ENCODE measurements around the gene SDR39U1.
A peak's percentile ranks its signal among the peaks of the same experiment; 100 is the strongest.

The SDR39U1 gene

DNA sequence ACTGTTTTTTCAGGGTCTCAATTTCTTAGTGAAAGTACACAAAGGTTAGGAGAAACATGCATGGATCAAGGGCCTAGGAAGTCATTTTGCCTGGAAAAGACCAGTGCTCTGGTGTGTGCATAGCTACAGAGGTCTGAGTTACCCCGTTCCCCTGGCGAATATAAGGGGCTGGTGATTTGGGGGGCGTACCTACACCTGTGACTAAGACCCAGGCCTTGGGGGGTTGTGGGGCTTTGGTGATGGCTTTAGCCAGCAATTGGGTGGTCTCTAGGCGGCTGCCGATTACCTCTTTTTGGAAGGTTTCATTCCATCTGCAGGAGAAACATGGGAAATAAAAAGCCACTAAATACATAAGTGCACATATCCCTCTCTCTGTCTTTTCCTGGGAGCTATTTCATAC lies 1.1 kb downstream of the SDR39U1 start:
- peaks cover 6% of the 10 kb centered on the region for H3K4me1 ChIP-seq (ENCODE audit: insufficient read depth, poor library complexity, severe bottlenecking)
- peak overlapping the region; percentile 62 for H3K4me3 ChIP-seq (ENCODE audit: severe bottlenecking)
- no peaks in the 10 kb centered on the region for H3K9me3 ChIP-seq (ENCODE audit: severe bottlenecking)
- H3K27ac ChIP-seq (ENCODE audit: poor library complexity, severe bottlenecking) = peak overlapping the region; percentile 87
- no peaks in the 10 kb centered on the region for H3K27me3 ChIP-seq (ENCODE audit: insufficient read depth, poor library complexity, severe bottlenecking)
- H3K36me3 ChIP-seq (ENCODE audit: low read depth) = peaks cover 51% of the 10 kb centered on the region
- ATAC-seq (ENCODE audit: low read depth) (no peak), DNase-seq (ENCODE audit: low spot score) (no peak)
- TF ChIP-seq, protein P1, sequence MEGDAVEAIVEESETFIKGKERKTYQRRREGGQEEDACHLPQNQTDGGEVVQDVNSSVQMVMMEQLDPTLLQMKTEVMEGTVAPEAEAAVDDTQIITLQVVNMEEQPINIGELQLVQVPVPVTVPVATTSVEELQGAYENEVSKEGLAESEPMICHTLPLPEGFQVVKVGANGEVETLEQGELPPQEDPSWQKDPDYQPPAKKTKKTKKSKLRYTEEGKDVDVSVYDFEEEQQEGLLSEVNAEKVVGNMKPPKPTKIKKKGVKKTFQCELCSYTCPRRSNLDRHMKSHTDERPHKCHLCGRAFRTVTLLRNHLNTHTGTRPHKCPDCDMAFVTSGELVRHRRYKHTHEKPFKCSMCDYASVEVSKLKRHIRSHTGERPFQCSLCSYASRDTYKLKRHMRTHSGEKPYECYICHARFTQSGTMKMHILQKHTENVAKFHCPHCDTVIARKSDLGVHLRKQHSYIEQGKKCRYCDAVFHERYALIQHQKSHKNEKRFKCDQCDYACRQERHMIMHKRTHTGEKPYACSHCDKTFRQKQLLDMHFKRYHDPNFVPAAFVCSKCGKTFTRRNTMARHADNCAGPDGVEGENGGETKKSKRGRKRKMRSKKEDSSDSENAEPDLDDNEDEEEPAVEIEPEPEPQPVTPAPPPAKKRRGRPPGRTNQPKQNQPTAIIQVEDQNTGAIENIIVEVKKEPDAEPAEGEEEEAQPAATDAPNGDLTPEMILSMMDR (IDR thresholded peaks at IDR 0.05; ENCODE audit: poor library complexity, severe bottlenecking) = no peak

DNA sequence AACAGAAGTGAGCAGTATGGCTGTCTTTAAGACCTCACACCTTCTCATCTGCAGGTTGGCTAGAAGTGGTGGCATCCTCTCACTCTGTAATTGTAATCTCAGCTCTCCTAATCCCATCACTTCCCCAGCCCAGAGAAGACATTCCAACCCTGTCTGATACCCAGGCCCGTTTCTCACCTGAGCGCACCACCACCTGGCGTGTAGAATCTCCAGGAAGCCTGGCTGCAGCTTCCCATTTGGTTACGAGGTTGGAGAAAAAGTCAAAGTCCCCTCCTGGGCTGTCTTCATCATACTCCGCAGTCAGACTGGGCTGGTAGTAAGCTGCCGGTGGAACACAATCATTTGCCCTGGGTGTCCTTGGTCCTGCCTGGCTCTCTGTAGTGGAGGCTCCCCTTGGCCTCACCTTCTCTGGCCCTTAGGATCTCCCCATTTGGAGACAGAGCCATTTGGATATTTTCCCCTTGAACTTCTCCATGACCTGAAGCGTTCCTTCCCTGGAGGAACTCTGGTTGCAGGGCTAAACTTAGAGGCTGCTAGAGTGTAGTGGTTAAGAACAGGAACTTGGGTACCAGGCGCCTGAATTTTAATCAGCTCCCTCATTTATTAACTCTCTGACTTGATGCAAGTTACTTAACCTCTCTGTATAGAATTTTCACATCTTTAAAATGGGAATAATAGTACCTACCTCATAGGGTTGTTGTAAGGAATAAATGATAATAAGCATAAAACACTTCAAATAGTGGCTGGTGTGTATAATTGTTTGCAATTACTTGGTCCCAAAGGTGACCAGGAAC lies 1.8 kb downstream of the SDR39U1 start:
- TF ChIP-seq, protein P1 (IDR thresholded peaks at IDR 0.05; ENCODE audit: poor library complexity, severe bottlenecking) = no peak
- Histone ChIP-seq H3K4me3 (ENCODE audit: severe bottlenecking) (no peak overlapping the region), H3K27ac (ENCODE audit: poor library complexity, severe bottlenecking) (no peak overlapping the region), H3K4me1 (ENCODE audit: insufficient read depth, poor library complexity, severe bottlenecking) (peaks cover 6% of the 10 kb centered on the region), H3K27me3 (ENCODE audit: insufficient read depth, poor library complexity, severe bottlenecking) (no peaks in the 10 kb centered on the region), H3K36me3 (ENCODE audit: low read depth) (peaks cover 57% of the 10 kb centered on the region), H3K9me3 (ENCODE audit: severe bottlenecking) (no peaks in the 10 kb centered on the region)
- no peak for ATAC-seq (ENCODE audit: low read depth)
- DNase-seq (ENCODE audit: low spot score) = no peak

DNA sequence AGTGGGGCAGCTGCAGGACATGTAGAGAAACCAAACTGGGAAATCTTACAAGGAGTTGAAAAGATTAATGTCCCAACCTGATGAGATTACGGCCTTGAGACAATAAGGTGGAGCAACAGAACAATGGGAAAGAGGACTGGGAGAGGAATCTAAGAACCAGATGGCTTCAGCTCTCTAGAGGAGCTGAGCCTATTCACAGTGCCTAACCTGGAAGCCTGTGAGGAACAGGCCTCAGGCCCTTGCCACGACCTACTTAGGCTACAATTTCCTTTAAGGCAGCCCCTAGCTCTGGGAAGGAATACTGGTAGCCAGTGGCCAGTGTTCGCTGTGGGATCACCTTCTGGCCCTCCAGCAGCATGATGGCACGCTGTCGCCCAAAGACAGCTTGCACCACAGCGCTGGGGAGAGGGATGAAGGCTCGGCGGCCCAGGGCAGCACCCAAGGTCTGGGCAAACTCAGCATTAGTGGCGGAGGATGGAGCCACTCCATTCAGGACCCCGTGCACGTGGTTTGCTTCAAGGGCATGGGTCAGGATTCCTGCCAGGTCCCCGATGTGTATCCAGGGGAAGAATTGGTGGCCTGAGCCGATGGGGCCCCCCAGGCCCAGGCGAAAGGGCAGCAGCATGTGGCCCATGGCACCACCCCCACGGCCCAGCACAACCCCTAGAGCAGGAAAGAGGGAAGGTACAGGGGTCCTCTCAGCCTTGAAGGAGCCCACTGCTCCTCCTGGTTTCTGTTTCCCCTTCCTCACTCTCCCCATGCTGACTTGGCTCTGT lies 2.6 kb downstream of the SDR39U1 start:
- H3K9me3 ChIP-seq (ENCODE audit: severe bottlenecking) = no peaks in the 10 kb centered on the region
- peaks cover 59% of the 10 kb centered on the region for H3K36me3 ChIP-seq (ENCODE audit: low read depth)
- no peaks in the 10 kb centered on the region for H3K27me3 ChIP-seq (ENCODE audit: insufficient read depth, poor library complexity, severe bottlenecking)
- peaks cover 6% of the 10 kb centered on the region for H3K4me1 ChIP-seq (ENCODE audit: insufficient read depth, poor library complexity, severe bottlenecking)
- H3K4me3 ChIP-seq (ENCODE audit: severe bottlenecking) = no peak overlapping the region
- TF ChIP-seq, protein P1 (IDR thresholded peaks at IDR 0.05; ENCODE audit: poor library complexity, severe bottlenecking) = no peak
- DNase-seq (ENCODE audit: low spot score) (no peak), ATAC-seq (ENCODE audit: low read depth) (no peak)
- H3K27ac ChIP-seq (ENCODE audit: poor library complexity, severe bottlenecking) = no peak overlapping the region

DNA sequence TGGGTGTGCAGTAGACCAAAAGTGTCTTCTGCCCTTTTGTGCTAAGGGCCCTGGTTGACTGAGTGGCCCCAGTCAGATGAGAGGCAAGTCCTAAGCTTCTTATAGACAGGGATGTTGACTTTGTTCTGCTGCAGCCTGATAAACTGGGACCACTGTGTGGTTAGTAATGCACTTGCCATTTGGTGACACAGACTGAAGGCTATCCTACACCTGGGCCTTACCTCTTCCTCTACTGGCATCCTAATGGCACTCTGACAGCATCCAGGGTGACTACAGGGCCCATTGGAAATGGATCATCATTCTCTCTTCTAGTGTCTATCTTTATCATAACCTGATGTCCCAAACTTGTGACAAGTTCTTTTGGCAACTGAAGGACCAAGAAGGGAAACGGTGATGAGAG lies 3.3 kb downstream of the SDR39U1 start:
- TF ChIP-seq, protein P1 (IDR thresholded peaks at IDR 0.05; ENCODE audit: poor library complexity, severe bottlenecking) = no peak
- DNase-seq (ENCODE audit: low spot score) (no peak), ATAC-seq (ENCODE audit: low read depth) (no peak)
- Histone ChIP-seq H3K36me3 (ENCODE audit: low read depth) (peaks cover 64% of the 10 kb centered on the region), H3K9me3 (ENCODE audit: severe bottlenecking) (no peaks in the 10 kb centered on the region), H3K27ac (ENCODE audit: poor library complexity, severe bottlenecking) (no peak overlapping the region), H3K4me3 (ENCODE audit: severe bottlenecking) (no peak overlapping the region), H3K27me3 (ENCODE audit: insufficient read depth, poor library complexity, severe bottlenecking) (no peaks in the 10 kb centered on the region), H3K4me1 (ENCODE audit: insufficient read depth, poor library complexity, severe bottlenecking) (peaks cover 6% of the 10 kb centered on the region)
